AG04449 (cell line): ENCODE results near the gene LYZL4.

ENCODE experiments used
- CTCF ChIA-PET: fragments of 350-600 bp; formaldehyde crosslinking; extraction: SDS; loops from one replicate; lab custom pipeline; 2021; ENCODE audit warnings: antibody characterized with exemption; lab: Yijun Ruan, JAX
- POLR2A ChIA-PET: fragments of 400-600, 350-600 bp; formaldehyde crosslinking; extraction: SDS; loops from one replicate; lab custom pipeline; 2020; ENCODE audit warnings: antibody characterized with exemption, inconsistent platforms; lab: Yijun Ruan, JAX
- DNase-seq: peaks from one replicate; pipeline ENCODE4 v3.0.0-alpha.2; 2010; ENCODE audit warnings: low read depth, low spot score
- H3K4me3 ChIP-seq: 2 replicates; pipeline ENCODE4 v1.5.1; 2011; ENCODE audit warnings: low read depth, mild to moderate bottlenecking, control low read depth, low read length
- CTCF ChIP-seq: IDR thresholded peaks from one replicate; pipeline ENCODE4 v1.5.1; 2011; ENCODE audit warnings: mild to moderate bottlenecking, moderate library complexity, low read length, control low read depth, inconsistent platforms; ENCODE audit not compliant: insufficient read depth; ENCODE audit errors: missing control alignments

Gene LYZL4

GRCh38 chr3:42430781-42431532 lies 20.5 kb upstream of the LYZL4 start:
- CTCF ChIA-PET = no interaction called here
- H3K4me3 ChIP-seq = no peak overlapping the region
- POLR2A ChIA-PET = no interaction called here
- DNase-seq = no peak
- no peak for TF ChIP-seq CTCF

GRCh38 chr3:42428830-42429229 lies 18.4 kb upstream of the LYZL4 start:
- ChIA-PET CTCF (interaction anchor here (1.0 kb wide), 1 partner anchor 15 kb away, joined by 3 read pairs; no protein-coding TSS in a partner anchor), POLR2A (no interaction called here)
- DNase-seq = no peak
- TF ChIP-seq CTCF = no peak
- H3K4me3 ChIP-seq = no peak overlapping the region

- H3K4me3 ChIP-seq = no peak overlapping the region
- CTCF ChIA-PET = no interaction called here
- no peak for DNase-seq
- POLR2A ChIA-PET = no interaction called here
- TF ChIP-seq CTCF = no peak
Observed at GRCh38 chr3:42425736-42426407, 15.5 kb upstream of the LYZL4 start.

- ChIA-PET POLR2A (no interaction called here), CTCF (no interaction called here)
- no peak for DNase-seq
- TF ChIP-seq CTCF = no peak
- no peak overlapping the region for H3K4me3 ChIP-seq
Observed at GRCh38 chr3:42424911-42425310, 14.5 kb upstream of the LYZL4 start.

- ChIA-PET POLR2A (no interaction called here), CTCF (no interaction called here)
- no peak for TF ChIP-seq CTCF
- DNase-seq = no peak
- no peak overlapping the region for H3K4me3 ChIP-seq
Observed at GRCh38 chr3:42421818-42422796, 11.7 kb upstream of the LYZL4 start.
